Measurements from ENCODE around the gene MTMR2.

Gene MTMR2

DNA sequence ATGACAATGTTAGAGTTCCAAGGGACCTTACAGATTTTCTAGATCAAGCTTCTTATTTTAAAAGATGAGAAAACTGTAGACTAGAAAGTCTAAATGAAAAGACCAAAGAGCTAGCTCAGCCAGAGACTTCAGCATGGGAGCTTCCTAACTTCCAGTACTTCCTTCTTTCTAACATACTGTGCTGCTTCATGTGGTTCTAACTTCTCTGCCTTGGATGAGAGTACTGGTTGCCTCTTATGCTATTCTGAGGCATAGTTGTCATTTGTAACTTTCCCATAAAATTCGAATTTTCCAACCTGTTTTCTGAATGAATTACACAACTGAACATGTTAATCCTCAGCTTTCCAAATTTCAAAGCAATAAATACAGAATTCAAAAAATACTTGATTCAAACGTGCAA is 1.8 kb downstream of the MTMR2 start:
- no peak overlapping the region for H3K4me3 ChIP-seq (ENCODE audit: control insufficient read depth, low read depth, low read length)
- DNase-seq (ENCODE audit: low read depth) = no peak
- TF ChIP-seq, protein P1, sequence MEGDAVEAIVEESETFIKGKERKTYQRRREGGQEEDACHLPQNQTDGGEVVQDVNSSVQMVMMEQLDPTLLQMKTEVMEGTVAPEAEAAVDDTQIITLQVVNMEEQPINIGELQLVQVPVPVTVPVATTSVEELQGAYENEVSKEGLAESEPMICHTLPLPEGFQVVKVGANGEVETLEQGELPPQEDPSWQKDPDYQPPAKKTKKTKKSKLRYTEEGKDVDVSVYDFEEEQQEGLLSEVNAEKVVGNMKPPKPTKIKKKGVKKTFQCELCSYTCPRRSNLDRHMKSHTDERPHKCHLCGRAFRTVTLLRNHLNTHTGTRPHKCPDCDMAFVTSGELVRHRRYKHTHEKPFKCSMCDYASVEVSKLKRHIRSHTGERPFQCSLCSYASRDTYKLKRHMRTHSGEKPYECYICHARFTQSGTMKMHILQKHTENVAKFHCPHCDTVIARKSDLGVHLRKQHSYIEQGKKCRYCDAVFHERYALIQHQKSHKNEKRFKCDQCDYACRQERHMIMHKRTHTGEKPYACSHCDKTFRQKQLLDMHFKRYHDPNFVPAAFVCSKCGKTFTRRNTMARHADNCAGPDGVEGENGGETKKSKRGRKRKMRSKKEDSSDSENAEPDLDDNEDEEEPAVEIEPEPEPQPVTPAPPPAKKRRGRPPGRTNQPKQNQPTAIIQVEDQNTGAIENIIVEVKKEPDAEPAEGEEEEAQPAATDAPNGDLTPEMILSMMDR (IDR thresholded peaks at IDR 0.05; ENCODE audit: control insufficient read depth, insufficient read depth, low read depth, low read length, missing control alignments) = no peak

DNA sequence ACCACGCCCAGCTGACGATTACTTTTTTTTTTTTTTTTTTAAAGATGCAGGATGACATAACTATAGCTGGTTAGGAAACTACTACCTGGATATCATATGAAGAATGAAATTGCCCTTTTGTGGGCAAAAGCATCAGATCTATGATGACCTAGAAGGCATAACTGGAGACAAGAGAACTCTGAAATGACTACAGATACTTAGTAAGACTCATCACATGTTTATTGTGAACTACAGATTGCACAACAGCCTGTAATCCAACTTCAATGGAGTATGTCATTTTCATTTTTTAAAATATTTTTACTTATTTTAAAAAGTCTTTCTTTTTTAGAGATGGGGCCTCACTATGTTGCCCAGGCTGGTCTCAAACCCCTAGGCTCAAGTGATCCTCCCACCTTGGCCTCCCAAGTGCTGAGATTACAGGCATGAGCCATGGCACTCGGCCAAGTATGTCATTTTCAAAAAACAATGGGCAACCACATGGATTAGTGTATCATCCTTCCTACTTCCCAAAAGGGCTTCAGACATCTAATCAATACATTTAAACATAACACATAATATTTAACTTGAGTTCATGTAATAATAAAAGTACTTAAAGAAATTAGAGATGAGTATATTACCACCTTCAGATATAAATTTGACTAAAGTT is 3.3 kb downstream of the MTMR2 start:
- TF ChIP-seq, protein P1 (IDR thresholded peaks at IDR 0.05; ENCODE audit: control insufficient read depth, insufficient read depth, low read depth, low read length, missing control alignments) = no peak
- H3K4me3 ChIP-seq (ENCODE audit: control insufficient read depth, low read depth, low read length) = no peak overlapping the region
- DNase-seq (ENCODE audit: low read depth) = no peak

DNA sequence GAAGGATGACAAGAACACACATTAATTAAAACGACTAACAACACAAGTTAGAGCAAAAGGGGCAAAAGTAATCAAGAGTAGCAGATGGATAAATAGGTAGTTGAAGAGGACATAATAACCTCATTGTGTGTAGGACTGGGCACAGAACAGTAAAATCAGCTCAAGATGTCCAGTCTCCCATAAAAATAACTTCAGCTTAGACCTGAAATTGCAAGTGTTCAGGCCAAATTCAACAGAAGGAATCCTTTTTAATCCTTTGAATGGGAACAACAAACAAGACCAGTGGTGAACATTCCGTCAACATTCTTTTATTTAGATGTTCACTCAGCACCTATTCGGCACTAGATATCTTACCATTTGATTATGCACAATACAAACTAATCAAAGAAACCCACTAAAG is 4.4 kb downstream of the MTMR2 start:
- H3K4me3 ChIP-seq (ENCODE audit: control insufficient read depth, low read depth, low read length) = no peak overlapping the region
- DNase-seq (ENCODE audit: low read depth) = no peak
- TF ChIP-seq, protein P1 (IDR thresholded peaks at IDR 0.05; ENCODE audit: control insufficient read depth, insufficient read depth, low read depth, low read length, missing control alignments) = no peak

DNA sequence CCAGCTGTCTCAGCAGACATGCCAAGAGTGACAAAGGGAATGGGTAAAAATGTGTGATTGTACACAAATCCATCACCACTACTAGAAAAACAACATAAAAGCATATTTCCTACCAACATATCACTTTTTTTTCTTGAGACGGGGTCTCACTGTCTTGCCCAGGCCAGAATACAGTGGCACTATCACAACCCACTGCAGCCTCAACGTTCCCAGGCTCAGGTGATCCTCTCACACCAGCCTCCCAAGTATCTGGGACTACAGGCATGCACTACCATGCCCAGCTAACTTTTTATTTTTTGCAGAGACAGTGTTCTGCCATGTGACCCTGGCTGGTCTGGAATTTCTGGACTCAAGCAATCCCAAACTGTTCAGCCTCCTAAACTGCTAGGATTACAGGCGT is 5.2 kb downstream of the MTMR2 start:
- TF ChIP-seq, protein P1 (IDR thresholded peaks at IDR 0.05; ENCODE audit: control insufficient read depth, insufficient read depth, low read depth, low read length, missing control alignments) = no peak
- no peak overlapping the region for H3K4me3 ChIP-seq (ENCODE audit: control insufficient read depth, low read depth, low read length)
- no peak for DNase-seq (ENCODE audit: low read depth)

DNA sequence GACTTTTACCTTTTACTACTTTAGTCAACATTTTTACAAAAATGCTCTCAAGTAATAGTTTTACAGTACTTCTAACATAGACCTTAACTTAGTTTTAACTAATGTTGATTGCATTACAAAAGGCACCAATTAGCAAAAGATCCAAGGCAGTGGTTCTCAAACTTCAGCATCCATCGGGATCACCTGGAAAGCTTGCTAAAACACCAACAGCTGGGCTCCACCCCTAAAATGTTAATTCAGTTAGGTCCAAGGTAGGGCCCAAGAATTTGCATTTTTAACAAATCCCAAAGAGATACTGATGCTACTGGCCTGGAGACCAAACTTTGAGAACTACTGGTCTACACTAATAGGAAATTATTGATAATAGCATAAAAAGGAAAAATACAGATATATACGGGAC is 5.9 kb downstream of the MTMR2 start:
- H3K4me3 ChIP-seq (ENCODE audit: control insufficient read depth, low read depth, low read length) = no peak overlapping the region
- TF ChIP-seq, protein P1 (IDR thresholded peaks at IDR 0.05; ENCODE audit: control insufficient read depth, insufficient read depth, low read depth, low read length, missing control alignments) = no peak
- no peak for DNase-seq (ENCODE audit: low read depth)

DNA sequence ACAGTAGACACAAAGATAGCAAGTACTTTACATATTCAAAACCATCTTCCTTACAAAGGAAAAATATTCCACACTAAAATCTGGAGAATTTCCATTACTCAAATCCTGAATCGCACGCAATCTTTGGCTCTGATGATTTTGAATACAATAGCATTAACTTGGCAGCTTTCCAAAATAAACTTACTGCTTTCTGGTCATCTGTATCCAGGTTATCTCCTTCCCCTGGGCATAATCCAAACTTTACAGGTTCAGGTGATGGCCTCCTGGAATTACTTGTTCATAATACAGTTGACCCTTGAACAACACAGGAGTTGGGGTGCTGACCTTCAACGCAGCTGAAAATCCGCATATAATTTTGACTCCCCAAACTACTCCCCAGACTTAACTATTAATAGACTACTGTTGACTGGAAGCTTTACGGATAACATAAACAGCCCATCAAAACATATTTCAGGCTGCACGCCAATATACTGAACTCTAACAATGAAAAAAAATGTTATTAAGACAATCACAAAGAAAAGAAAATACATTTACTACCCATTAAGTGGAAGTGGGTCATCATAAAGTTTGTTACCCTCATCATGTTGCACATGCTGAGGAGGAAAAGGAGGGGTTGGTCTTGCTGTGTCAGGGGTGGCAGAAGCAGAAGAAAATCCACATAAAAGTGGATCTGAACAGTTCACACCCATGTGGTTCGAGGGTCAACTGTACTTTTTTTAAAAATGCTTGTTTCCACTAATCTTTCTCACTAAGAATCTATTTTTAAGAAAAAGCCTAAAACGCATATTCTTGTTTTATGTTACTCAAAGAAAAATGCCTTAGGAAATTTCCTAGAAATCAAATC is 6.5 kb downstream of the MTMR2 start:
- TF ChIP-seq, protein P1 (IDR thresholded peaks at IDR 0.05; ENCODE audit: control insufficient read depth, insufficient read depth, low read depth, low read length, missing control alignments) = no peak
- H3K4me3 ChIP-seq (ENCODE audit: control insufficient read depth, low read depth, low read length) = no peak overlapping the region
- no peak for DNase-seq (ENCODE audit: low read depth)
